AG04450 (cell line): ENCODE data around the gene DDX51. TPM values are rescaled to one million over a fixed set of nuclear protein-coding genes. Genes with fewer than 3 reads are reported as not detected.

Experiments used
- CTCF ChIA-PET: fragments of 300-600, 350-600 bp; formaldehyde crosslinking; extraction: SDS; loops from one replicate; lab custom pipeline; 2022; ENCODE audit warnings: antibody characterized with exemption, inconsistent platforms; lab: Charles Lee
- POLR2A ChIA-PET: fragments of 350-600 bp; formaldehyde crosslinking; extraction: SDS; loops from one replicate; lab custom pipeline; 2021; ENCODE audit warnings: antibody characterized with exemption, inconsistent platforms; lab: Yijun Ruan, JAX
- DNase-seq: peaks from one replicate; pipeline ENCODE4 v3.0.0-alpha.2; 2011; ENCODE audit warnings: low read depth, low spot score
- H3K27ac ChIP-seq: one replicate; pipeline ENCODE4 v1.5.1; 2012; ENCODE audit warnings: low read depth, low read length, control low read depth
- H3K27me3 ChIP-seq: one replicate; pipeline ENCODE4 v1.6.0; 2012; ENCODE audit warnings: low read length; ENCODE audit not compliant: control insufficient read depth, insufficient read depth
- H3K4me3 ChIP-seq: 2 replicates; pipeline ENCODE4 v1.5.1; 2011; ENCODE audit warnings: mild to moderate bottlenecking, low read depth, low read length, control low read depth
- H3K9me3 ChIP-seq: 2 replicates; pipeline ENCODE4 v1.5.1; 2012; ENCODE audit warnings: low read length; ENCODE audit not compliant: control insufficient read depth, insufficient read depth
- polyA plus RNA-seq: library from polyadenylated mRNA; depleted of rRNA; stranded (reverse); fragments of >200 nt; gene quantifications from 2 replicates; pipeline ENCODE4 v1.2.3, GENCODE V29; 2011
- TF ChIP-seq, protein P1 (sequence below): IDR thresholded peaks from 2 replicates; pipeline ENCODE4 v1.5.1; 2011; ENCODE audit warnings: low read depth, low read length, control low read depth, inconsistent platforms

Gene DDX51
- polyA plus RNA-seq, 1 experiment: 4.5 TPM

DNA sequence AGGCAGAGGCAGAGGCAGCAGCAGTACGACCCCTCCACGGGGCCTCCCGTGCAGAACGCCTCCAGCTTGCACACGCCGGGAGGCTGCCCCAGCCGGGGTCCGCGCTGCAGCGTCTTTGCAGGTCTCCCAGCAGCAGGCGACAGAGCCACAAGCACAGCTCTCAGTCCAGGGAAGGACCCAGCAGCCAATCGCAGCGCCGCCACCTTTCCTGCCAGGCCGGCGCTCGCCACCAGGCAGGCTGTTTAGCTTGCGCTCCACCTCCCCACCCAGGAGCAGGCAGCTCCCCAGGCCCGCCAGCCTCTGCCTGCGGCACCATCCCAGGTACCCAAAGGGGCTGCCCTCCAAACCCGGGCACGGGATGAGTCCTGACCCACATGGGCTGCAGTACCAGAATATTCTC is 25.2 kb downstream of the DDX51 start:
- ChIA-PET CTCF (no interaction called here), POLR2A (no interaction called here)
- Histone ChIP-seq H3K4me3 (no peak overlapping the region), H3K9me3 (peaks cover 9% of the 10 kb centered on the region; the same call in 1 of the 2 replicates), H3K27me3 (no peaks in the 10 kb centered on the region), H3K27ac (no peak overlapping the region)
- no peak for DNase-seq
- TF ChIP-seq, protein P1, sequence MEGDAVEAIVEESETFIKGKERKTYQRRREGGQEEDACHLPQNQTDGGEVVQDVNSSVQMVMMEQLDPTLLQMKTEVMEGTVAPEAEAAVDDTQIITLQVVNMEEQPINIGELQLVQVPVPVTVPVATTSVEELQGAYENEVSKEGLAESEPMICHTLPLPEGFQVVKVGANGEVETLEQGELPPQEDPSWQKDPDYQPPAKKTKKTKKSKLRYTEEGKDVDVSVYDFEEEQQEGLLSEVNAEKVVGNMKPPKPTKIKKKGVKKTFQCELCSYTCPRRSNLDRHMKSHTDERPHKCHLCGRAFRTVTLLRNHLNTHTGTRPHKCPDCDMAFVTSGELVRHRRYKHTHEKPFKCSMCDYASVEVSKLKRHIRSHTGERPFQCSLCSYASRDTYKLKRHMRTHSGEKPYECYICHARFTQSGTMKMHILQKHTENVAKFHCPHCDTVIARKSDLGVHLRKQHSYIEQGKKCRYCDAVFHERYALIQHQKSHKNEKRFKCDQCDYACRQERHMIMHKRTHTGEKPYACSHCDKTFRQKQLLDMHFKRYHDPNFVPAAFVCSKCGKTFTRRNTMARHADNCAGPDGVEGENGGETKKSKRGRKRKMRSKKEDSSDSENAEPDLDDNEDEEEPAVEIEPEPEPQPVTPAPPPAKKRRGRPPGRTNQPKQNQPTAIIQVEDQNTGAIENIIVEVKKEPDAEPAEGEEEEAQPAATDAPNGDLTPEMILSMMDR: no peak

GRCh38 chr12:132117558-132117875 is 26.6 kb downstream of the DDX51 start:
- Histone ChIP-seq H3K9me3 (peaks cover 9% of the 10 kb centered on the region; the same call in 1 of the 2 replicates), H3K27me3 (no peaks in the 10 kb centered on the region), H3K4me3 (no peak overlapping the region), H3K27ac (no peak overlapping the region)
- POLR2A ChIA-PET: no interaction called here
- TF ChIP-seq, protein P1: no peak
- CTCF ChIA-PET: no interaction called here
- DNase-seq: no peak

GRCh38 chr12:132116709-132117557 is 27.2 kb downstream of the DDX51 start:
- no peak overlapping the region for H3K27ac ChIP-seq
- no peak overlapping the region for H3K4me3 ChIP-seq
- POLR2A ChIA-PET: no interaction called here
- H3K9me3 ChIP-seq: peaks cover 9% of the 10 kb centered on the region; the same call in 1 of the 2 replicates
- TF ChIP-seq, protein P1: no peak
- no peaks in the 10 kb centered on the region for H3K27me3 ChIP-seq
- CTCF ChIA-PET: no interaction called here
- DNase-seq: no peak

- TF ChIP-seq, protein P1: no peak
- ChIA-PET POLR2A (no interaction called here), CTCF (no interaction called here)
- no peak for DNase-seq
- H3K4me3 ChIP-seq: no peak overlapping the region
- no peak overlapping the region for H3K27ac ChIP-seq
- H3K27me3 ChIP-seq: no peaks in the 10 kb centered on the region
- peaks cover 9% of the 10 kb centered on the region; the same call in 1 of the 2 replicates for H3K9me3 ChIP-seq
Measured at GRCh38 chr12:132115500-132115899, 28.6 kb downstream of the DDX51 start.

GRCh38 chr12:132114667-132115066 is 29.5 kb downstream of the DDX51 start:
- peaks cover 9% of the 10 kb centered on the region; the same call in 1 of the 2 replicates for H3K9me3 ChIP-seq
- H3K4me3 ChIP-seq: no peak overlapping the region
- DNase-seq: no peak
- no peaks in the 10 kb centered on the region for H3K27me3 ChIP-seq
- TF ChIP-seq, protein P1: no peak
- POLR2A ChIA-PET: no interaction called here
- H3K27ac ChIP-seq: no peak overlapping the region
- CTCF ChIA-PET: no interaction called here
